ENCODE data around the gene PDCD7.

Gene PDCD7

DNA sequence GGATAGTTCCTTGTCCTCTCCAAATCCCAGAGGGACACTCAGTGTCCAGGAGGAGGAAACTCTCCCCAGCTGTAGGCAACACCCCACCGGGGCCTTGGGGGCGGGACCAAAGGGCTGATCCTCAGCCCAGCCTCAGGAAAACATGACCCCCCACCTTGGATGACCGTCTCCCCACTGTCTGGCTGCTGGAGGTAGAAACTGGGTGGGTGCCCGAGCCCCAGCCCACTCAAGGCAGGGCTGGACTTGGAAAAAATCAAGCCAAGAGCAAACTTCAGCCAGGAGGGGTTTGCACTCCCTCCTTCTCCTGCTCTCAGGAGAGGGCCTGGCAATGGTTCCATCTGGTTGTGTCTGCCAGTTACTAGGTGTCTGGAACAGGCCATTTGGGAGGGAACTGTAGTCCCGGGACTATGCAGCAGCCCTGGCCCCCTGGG is 62.2 kb downstream of the PDCD7 start:
- DNase-seq, result no peak

DNA sequence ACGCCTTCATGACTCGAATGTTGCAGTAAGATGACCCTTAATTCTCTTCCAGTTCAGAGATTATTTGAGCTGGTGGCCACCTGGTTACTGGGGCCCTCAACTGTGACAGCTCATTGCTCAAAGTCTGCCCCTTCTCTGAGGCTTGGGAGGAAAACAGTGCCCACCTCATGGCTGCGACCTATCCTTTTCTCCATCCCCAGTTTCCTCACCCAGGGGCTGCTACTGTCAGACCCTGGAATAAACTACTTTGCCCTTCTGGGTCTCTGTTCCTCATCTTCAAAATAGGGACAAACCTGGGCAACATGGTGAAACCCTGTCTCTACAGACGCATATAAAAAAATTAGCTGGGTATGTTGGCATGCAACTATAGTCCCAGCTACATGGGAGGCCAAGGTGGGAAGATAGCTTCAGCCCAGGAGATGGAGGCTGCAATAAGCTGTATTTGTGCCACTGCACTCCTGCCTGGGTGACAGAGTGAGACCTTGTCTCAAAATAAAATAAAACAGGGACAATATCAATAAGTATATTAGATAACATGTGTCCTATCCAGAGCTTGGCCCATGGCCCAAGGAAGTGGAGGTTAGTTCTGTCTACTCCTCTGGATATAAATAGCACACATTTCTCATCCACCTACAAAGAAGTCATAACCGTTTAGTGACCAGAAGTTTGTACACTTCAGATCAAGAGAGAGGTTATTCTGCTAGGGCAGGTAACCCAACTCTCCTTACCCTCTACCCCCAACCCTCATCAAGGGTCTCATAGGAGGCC is 63.6 kb downstream of the PDCD7 start:
- DNase-seq, result no peak

DNA sequence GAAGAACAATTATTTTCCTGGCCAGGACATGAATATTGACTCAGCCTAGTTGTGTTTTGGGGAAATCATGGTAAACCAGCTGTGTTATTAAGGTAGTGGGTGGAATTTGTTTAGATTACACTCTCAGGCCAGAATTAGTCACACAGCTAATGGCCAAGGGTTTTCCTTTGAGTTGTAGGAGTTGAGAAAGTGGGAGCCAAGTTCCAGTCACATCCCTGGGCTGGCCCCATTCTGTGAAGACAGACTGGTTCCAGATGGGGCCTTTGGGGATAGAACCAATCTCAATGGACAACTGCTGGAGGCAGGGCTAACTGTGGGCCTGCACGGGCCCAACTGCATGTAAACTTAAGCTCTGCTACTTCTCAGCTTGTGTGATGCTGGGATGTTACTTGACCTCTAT is 64.4 kb downstream of the PDCD7 start:
- DNase-seq, result no peak

DNA sequence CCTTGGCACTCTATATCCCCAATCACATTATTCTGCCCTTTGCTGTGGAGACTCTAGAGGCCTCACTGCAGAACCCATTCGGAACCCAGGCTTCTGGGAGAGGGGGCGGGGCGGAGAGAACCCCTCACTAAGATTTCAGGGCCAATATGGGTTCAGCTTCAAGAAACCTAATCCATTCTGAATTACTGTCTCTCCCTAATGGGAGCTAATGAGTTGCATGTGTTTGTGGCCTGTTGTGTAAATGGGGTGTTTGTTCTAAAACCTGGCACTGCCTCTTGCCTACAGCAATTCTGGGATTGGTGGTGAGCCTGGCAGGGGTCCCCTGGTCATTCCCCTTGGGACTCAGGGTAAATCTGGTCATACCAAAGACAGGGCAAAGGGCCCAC is 65.2 kb downstream of the PDCD7 start:
- no peak for DNase-seq

DNA sequence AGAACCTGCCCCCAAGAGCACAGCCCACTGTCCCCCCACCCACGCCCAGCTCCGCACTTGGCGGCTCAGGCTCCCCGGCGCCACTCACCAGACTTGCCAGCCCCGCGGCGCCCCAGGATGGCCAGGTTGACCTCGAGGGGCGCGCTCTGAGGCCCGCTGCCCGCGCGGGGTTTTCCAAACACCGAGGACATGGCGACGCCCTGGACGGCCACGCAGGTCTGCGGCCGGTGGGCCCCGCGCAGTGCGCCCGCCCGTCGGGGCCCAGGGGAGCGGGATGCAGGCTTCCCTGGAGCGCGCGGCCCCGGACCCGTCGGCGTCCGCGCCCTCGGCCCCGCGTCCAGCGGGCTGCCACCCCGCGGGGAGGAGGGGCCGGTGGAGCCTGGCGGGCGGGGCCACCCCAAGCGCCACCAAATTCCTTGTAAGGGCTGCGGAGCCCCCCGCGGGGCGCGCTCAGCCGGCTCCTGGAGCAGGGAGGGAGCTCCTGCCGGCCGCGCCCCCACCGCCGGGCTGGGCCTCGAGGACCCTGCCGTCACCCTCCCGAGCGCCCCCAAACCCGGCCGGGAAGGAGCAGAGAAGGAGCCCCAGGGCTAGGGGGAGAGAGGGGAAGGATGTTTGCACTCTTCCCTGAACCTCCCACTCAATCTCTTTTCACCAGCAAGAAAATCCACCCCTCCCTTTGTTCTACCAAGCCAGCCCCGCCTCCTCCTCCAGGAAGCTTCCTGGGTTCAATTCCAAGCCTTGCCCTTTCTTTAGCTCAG is 65.8 kb downstream of the PDCD7 start, which contains the start of gene RASL12:
RASL12 (minus strand) TSS at position 347 of the 758 bp plus-strand sequence; CDS start at position 191, 156 bp downstream.
- no peak for DNase-seq

Measured in RPMI8226 (cell line).